DOHH2 (cell line): ENCODE results near the gene MYH1.
"Not testable (repeated sequence)": the region's sequence is repeated elsewhere in the genome, so short reads cannot be mapped to it uniquely, and the experiment has no call there.

ENCODE experiments used
- EZH2phosphoT487 ChIP-seq: fragments of 200-600 bp; sonication (generic); IDR thresholded peaks from 2 replicates; pipeline ENCODE4 v1.6.1; 2017; ENCODE audit warnings: borderline replicate concordance, mild to moderate bottlenecking, antibody characterized with exemption, low read length, moderate library complexity, mixed read lengths
- TF ChIP-seq, protein P1 (sequence below): fragments of 200-600 bp; sonication (generic); IDR thresholded peaks from one replicate; pipeline ENCODE4 v1.5.1; 2014; ENCODE audit warnings: antibody characterized with exemption, mild to moderate bottlenecking, low read depth, low read length; ENCODE audit not compliant: poor library complexity, severe bottlenecking

DNA sequence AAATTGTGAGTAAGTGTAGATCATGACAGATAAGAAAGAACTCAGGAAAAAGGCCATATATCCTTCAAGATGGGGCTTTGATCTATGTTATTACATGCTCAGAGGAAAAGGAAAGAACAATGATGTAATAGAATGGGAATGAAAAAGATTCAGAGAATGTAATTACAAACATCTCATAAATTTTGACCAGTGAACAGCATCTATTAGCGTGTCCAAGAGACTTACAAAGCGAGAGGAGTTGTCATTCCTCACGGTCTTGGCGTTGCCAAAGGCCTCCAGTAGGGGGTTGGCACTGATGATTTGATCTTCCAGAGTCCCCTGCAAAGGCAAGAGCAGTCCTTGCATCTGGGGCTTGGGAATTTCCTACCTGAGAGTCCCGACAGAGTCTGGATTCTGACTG, 25.1 kb upstream of the MYH1 start:
- TF ChIP-seq, protein P1, sequence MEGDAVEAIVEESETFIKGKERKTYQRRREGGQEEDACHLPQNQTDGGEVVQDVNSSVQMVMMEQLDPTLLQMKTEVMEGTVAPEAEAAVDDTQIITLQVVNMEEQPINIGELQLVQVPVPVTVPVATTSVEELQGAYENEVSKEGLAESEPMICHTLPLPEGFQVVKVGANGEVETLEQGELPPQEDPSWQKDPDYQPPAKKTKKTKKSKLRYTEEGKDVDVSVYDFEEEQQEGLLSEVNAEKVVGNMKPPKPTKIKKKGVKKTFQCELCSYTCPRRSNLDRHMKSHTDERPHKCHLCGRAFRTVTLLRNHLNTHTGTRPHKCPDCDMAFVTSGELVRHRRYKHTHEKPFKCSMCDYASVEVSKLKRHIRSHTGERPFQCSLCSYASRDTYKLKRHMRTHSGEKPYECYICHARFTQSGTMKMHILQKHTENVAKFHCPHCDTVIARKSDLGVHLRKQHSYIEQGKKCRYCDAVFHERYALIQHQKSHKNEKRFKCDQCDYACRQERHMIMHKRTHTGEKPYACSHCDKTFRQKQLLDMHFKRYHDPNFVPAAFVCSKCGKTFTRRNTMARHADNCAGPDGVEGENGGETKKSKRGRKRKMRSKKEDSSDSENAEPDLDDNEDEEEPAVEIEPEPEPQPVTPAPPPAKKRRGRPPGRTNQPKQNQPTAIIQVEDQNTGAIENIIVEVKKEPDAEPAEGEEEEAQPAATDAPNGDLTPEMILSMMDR: not testable (repeated sequence)
- TF ChIP-seq EZH2phosphoT487: not testable (repeated sequence)
